K562 (cell line): Measurements from ENCODE around the gene STAB2. TPM values are rescaled to one million over a fixed set of nuclear protein-coding genes. Genes with fewer than 3 reads are reported as not detected.

Source experiments
- ATAC-seq: fragments of 200-7000 bp; cut with Tn5 transposase; 3 replicates; pipeline ENCODE4 v1.9.1; 2020; ENCODE audit warnings: moderate library complexity
- BruUV-seq: library from RNA; stranded (reverse); fragments of 400-500 nt; replicated peaks from 2 replicates; lab custom pipeline; 2021; lab: Mats Ljungman, UMichigan
- CTCF ChIA-PET: fragments of 300-600 bp; formaldehyde crosslinking; extraction: SDS; loops from one replicate; lab custom pipeline; 2021; ENCODE audit warnings: low intra/inter-chr PET ratio; lab: Yijun Ruan, JAX
- POLR2A ChIA-PET: fragments of 300-600, 350-650 bp; sonication (Branson Sonifier 250); formaldehyde crosslinking; extraction: SDS; loops from one replicate; lab custom pipeline; 2021; ENCODE audit warnings: antibody characterized with exemption, inconsistent platforms; lab: Yijun Ruan, JAX
- DNase-seq, 4 experiments: peaks; one replicate each; pipeline versions ENCODE4 v3.0.0 to v3.0.0-alpha.2; 2011 to 2018; ENCODE audit warnings: low spot score in 3 of 4, mixed read lengths in 3 of 4; ENCODE audit errors: extremely low read depth in 1 of 4
- FAIRE-seq: peaks from 2 replicates; lab custom pipeline; 2011; peaks lifted over from hg19 to GRCh38; lab: Jason Lieb, UNC
- H2AFZ ChIP-seq: 2 replicates; pipeline ENCODE4 v1.6.0; 2011; ENCODE audit warnings: low read depth, low read length, control low read depth, inconsistent platforms
- H3K27ac ChIP-seq: fragments of 200-600 bp; 3 replicates; pipeline ENCODE4 v1.8.0; 2011; ENCODE audit warnings: low read depth, mild to moderate bottlenecking, control low read depth, inconsistent platforms, low read length, moderate library complexity, mixed read lengths; ENCODE audit errors: extremely low read depth
- H3K27me3 ChIP-seq, 2 experiments: fragments of 300-600 bp in 1 of 2; 2 replicates in 1 of 2; 3 replicates in 1 of 2; pipeline versions ENCODE4 v1.6.0 to v1.8.0; 2011; ENCODE audit warnings: inconsistent platforms in 2 of 2, low read length in 2 of 2, mild to moderate bottlenecking in 1 of 2, mixed read lengths in 1 of 2, moderate library complexity in 1 of 2; ENCODE audit not compliant: control insufficient read depth in 2 of 2, insufficient read depth in 2 of 2
- H3K36me3 ChIP-seq: fragments of 300-600 bp; 3 replicates; pipeline ENCODE4 v1.8.0; 2011; ENCODE audit warnings: mild to moderate bottlenecking, low read length, inconsistent platforms; ENCODE audit not compliant: control insufficient read depth, insufficient read depth
- H3K4me1 ChIP-seq, 2 experiments: fragments of 200-600 bp in 1 of 2; replicated peaks in 1 of 2; 2 replicates in 1 of 2; 3 replicates in 1 of 2; pipeline versions ENCODE4 v1.5.1 to v1.8.0; 2011; ENCODE audit warnings: inconsistent platforms in 2 of 2, low read length in 2 of 2, mild to moderate bottlenecking in 1 of 2, mixed read lengths in 1 of 2, moderate library complexity in 1 of 2; ENCODE audit not compliant: control insufficient read depth in 2 of 2, insufficient read depth in 2 of 2
- H3K4me2 ChIP-seq: 2 replicates; pipeline ENCODE4 v1.6.1; 2011; ENCODE audit warnings: low read length, control low read depth, inconsistent platforms, mixed read lengths; ENCODE audit not compliant: insufficient read depth
- H3K4me3 ChIP-seq: fragments of 200-600 bp; sonication (generic), shearing (Covaris generic); 2 replicates; pipeline ENCODE4 v1.5.1; 2016; ENCODE audit warnings: control low read depth, inconsistent platforms
- H3K79me2 ChIP-seq: fragments of 200-600 bp; 3 replicates; pipeline ENCODE4 v1.8.0; 2011; ENCODE audit warnings: low read length, inconsistent platforms; ENCODE audit not compliant: control insufficient read depth, insufficient read depth
- H3K9ac ChIP-seq, 2 experiments: 2 replicates each; pipeline versions ENCODE4 v1.6.0 to v1.6.1; 2011; ENCODE audit warnings: low read depth in 2 of 2, low read length in 2 of 2, control low read depth in 1 of 2, inconsistent platforms in 1 of 2, mild to moderate bottlenecking in 1 of 2, mixed read lengths in 1 of 2; ENCODE audit not compliant: insufficient read depth in 1 of 2
- H3K9me1 ChIP-seq: one replicate; pipeline ENCODE4 v1.6.0; 2011; ENCODE audit warnings: inconsistent platforms, mild to moderate bottlenecking, low read length, moderate library complexity; ENCODE audit not compliant: control insufficient read depth, insufficient read depth
- H3K9me3 ChIP-seq: replicated peaks from 2 replicates; pipeline ENCODE4 v1.5.1; 2011; ENCODE audit warnings: low read depth, low read length, inconsistent platforms; ENCODE audit not compliant: control insufficient read depth, insufficient read depth
- H4K20me1 ChIP-seq: replicated peaks from 2 replicates; pipeline ENCODE4 v1.6.1; 2011; ENCODE audit warnings: low read length, inconsistent platforms, mixed read lengths; ENCODE audit not compliant: control insufficient read depth, insufficient read depth
- E4F1 ChIP-seq: fragments of 250-450 bp; sonication (Bioruptor Pico); IDR thresholded peaks from 2 replicates; pipeline ENCODE4 v1.5.0; 2021; ENCODE audit warnings: mild to moderate bottlenecking, borderline replicate concordance
- NEUROD1 ChIP-seq: fragments of 150-350 bp; IDR thresholded peaks from 2 replicates; pipeline ENCODE4 v1.6.1; 2014; ENCODE audit warnings: borderline replicate concordance, low read length, low read depth; ENCODE audit not compliant: partially characterized antibody
- SAFB ChIP-seq: fragments of 200-400 bp; formaldehyde crosslinking; IDR thresholded peaks from 2 replicates; pipeline ENCODE4 v1.6.1; 2017; ENCODE audit warnings: low read depth, low read length, borderline replicate concordance
- SNRNP70 ChIP-seq: fragments of 200-400 bp; formaldehyde crosslinking; optimal IDR thresholded peaks from 2 replicates; pipeline ENCODE3; 2017; ENCODE audit warnings: low read depth, low read length
- SRSF3 ChIP-seq: fragments of 200-400 bp; formaldehyde crosslinking; IDR thresholded peaks from 2 replicates; pipeline ENCODE4 v1.6.1; 2016; ENCODE audit warnings: mild to moderate bottlenecking, low read length, moderate library complexity; ENCODE audit not compliant: insufficient read depth
- TFE3 ChIP-seq: fragments of 450-650 bp; formaldehyde crosslinking; IDR thresholded peaks from 2 replicates; pipeline ENCODE4 v1.4.0; 2020; ENCODE audit warnings: mild to moderate bottlenecking, mixed read lengths
- TSC22D4 ChIP-seq: fragments of 450-650 bp; IDR thresholded peaks from 2 replicates; pipeline ENCODE4 v1.6.1; 2016; ENCODE audit warnings: missing genetic modification characterization, missing biosample characterization, control low read depth
- ZNF217 ChIP-seq: sonication (generic); formaldehyde crosslinking; IDR thresholded peaks from 2 replicates; pipeline ENCODE4 v1.8.0; 2022; ENCODE audit warnings: mild to moderate bottlenecking, missing genetic modification reagents
- ZNF224 ChIP-seq: sonication (generic); formaldehyde crosslinking; IDR thresholded peaks from 2 replicates; pipeline ENCODE4 v1.8.0; 2022; ENCODE audit warnings: mild to moderate bottlenecking, missing genetic modification reagents
- ZNF3 ChIP-seq: fragments of 250-450 bp; sonication (Bioruptor Pico); IDR thresholded peaks from 2 replicates; pipeline ENCODE4 v1.5.0; 2021; ENCODE audit warnings: mild to moderate bottlenecking, moderate library complexity
- ZNF75A ChIP-seq: fragments of 450-650 bp; formaldehyde crosslinking; IDR thresholded peaks from 2 replicates; pipeline ENCODE4 v1.4.0; 2020; ENCODE audit warnings: mild to moderate bottlenecking
- ZNF766 ChIP-seq: fragments of 200-800 bp; sonication (Bioruptor generic); conservative IDR thresholded peaks from 2 replicates; pipeline ENCODE4 v1.6.1; 2016; ENCODE audit warnings: missing genetic modification characterization, missing compliant biosample characterization
- WGBS: fragments of 100-300 bp; shearing (Covaris generic); methylation state at CpG from one replicate; pipeline ENCODE4 v1.1.6; 2016; ENCODE audit warnings: low coverage, mixed read lengths; ENCODE audit not compliant: insufficient coverage; ENCODE audit errors: missing lambda C conversion rate; 5-methylcytosine and 5-hydroxymethylcytosine counted together
- in situ Hi-C: fragments of 300-500 bp; cut with MboI; formaldehyde crosslinking; loops from 4 replicates; pipeline ENCODE4 v1.15.0; 2018; ENCODE audit warnings: inconsistent platforms, mixed read lengths
- intact Hi-C: fragments of 100-400 bp; cut with micrococcal nuclease; formaldehyde crosslinking; loops from 2 replicates; pipeline ENCODE4 v1.14.2; 2022
- polyA plus RNA-seq, 8 experiments: library from polyadenylated mRNA; depleted of rRNA in 4 of 8; stranded (reverse) in 5 of 8; unstranded in 3 of 8; fragments of >200 nt; fragmentation: Nextera tagmentation in 2 of 8; fragmentation: Illumina TruSeq in 1 of 8; extraction: Ambion mirVana in 2 of 8; extraction: Trizol in 1 of 8; gene quantifications; 2 replicates each; pipeline versions ENCODE4 v1.2.1 to v1.2.3, GENCODE V29; 2011 to 2014; ENCODE audit warnings: inconsistent platforms in 1 of 8, missing spikeins in 1 of 8
- total RNA-seq, 7 experiments: library from RNA; depleted of rRNA in 6 of 7; stranded (reverse); fragments of >200 nt in 6 of 7; fragmentation: Illumina TruSeq in 2 of 7; extraction: Trizol in 2 of 7; gene quantifications; 2 replicates each; pipeline versions ENCODE4 v1.2.1 to v1.2.3, GENCODE V29; 2011 to 2021; ENCODE audit warnings: low replicate concordance in 1 of 7
- TF ChIP-seq, protein P1 (sequence below): sonication (generic); formaldehyde crosslinking; IDR thresholded peaks from 2 replicates; pipeline ENCODE4 v1.8.0; 2022; ENCODE audit warnings: missing genetic modification reagents, mild to moderate bottlenecking, borderline replicate concordance
- TF ChIP-seq, protein P2 (sequence below), 2 experiments: fragments of 450-650 bp in 1 of 2; sonication (generic) in 1 of 2; formaldehyde crosslinking; conservative IDR thresholded peaks; 2 replicates each; pipeline versions ENCODE4 v1.4.0 to v1.8.1; 2020 to 2022; ENCODE audit warnings: mild to moderate bottlenecking in 1 of 2, missing genetic modification reagents in 1 of 2

Gene STAB2
- total and polyA plus RNA-seq, 9 of the 15 experiments (the other 6 are each of a cell fraction or from before 2014, with no cell fraction given), result 0.10 TPM; not detected in 8

DNA sequence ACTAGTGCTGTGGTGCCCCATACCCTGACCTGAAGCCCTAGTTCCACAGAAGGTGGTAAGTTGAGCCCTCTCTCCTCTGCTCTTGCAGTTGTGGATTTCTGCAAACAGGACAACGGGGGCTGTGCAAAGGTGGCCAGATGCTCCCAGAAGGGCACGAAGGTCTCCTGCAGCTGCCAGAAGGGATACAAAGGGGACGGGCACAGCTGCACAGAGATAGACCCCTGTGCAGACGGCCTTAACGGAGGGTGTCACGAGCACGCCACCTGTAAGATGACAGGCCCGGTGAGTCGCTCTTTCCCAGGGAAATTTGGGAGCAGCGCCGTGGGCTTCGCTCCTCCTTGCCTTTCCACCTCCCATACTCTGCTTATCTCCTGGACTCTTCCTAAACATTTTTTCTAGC, 161.8 kb downstream of the STAB2 start:
- Histone ChIP-seq H3K4me2 (no peak overlapping the region), H3K4me3 (no peak overlapping the region), H3K27me3 (peaks cover 12 to 24% of the 10 kb centered on the region in 2 experiments; a peak in 4 of 5 replicates), H3K9ac (no peak overlapping the region), H3K27ac (no peak overlapping the region), H3K4me1 (peaks cover 0 to 2% of the 10 kb centered on the region in 2 experiments; a peak in 1 of 5 replicates), H2AFZ (no peak overlapping the region), H3K9me3 (no peaks in the 10 kb centered on the region), H3K9me1 (no peaks in the 10 kb centered on the region), H4K20me1 (no peaks in the 10 kb centered on the region; the same call in 1 of the 2 replicates), H3K36me3 (no peaks in the 10 kb centered on the region), H3K79me2 (no peaks in the 10 kb centered on the region)
- no TSS peak for BruUV-seq
- DNase-seq (no peak), ATAC-seq (no peak), FAIRE-seq (no peak)
- in situ Hi-C loops (no loop called here), intact Hi-C loops (no loop called here)
- WGBS, result 3% methylated on average over 12 of the region's 12 CpGs
- ChIA-PET CTCF (no interaction called here), POLR2A (no interaction called here)
- TF ChIP-seq ZNF75A (no peak), E4F1 (CRISPR knock-in tag) (no peak), SAFB (no peak), ZNF766 (CRISPR knock-in tag) (no peak), TFE3 (no peak), TSC22D4 (tag) (no peak), NEUROD1 (no peak), SRSF3 (no peak), ZNF3 (CRISPR knock-in tag) (no peak), ZNF217 (CRISPR knock-in tag) (no peak), SNRNP70 (no peak), ZNF224 (CRISPR knock-in tag) (no peak)
- TF ChIP-seq, protein P1, sequence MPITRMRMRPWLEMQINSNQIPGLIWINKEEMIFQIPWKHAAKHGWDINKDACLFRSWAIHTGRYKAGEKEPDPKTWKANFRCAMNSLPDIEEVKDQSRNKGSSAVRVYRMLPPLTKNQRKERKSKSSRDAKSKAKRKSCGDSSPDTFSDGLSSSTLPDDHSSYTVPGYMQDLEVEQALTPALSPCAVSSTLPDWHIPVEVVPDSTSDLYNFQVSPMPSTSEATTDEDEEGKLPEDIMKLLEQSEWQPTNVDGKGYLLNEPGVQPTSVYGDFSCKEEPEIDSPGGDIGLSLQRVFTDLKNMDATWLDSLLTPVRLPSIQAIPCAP (CRISPR knock-in tag), result no peak
- TF ChIP-seq, protein P2, sequence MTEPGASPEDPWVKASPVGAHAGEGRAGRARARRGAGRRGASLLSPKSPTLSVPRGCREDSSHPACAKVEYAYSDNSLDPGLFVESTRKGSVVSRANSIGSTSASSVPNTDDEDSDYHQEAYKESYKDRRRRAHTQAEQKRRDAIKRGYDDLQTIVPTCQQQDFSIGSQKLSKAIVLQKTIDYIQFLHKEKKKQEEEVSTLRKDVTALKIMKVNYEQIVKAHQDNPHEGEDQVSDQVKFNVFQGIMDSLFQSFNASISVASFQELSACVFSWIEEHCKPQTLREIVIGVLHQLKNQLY (CRISPR knock-in tag; conservative IDR thresholded peaks at IDR 0.05), result no peak
